ENCODE results near the gene OVAAL. TPM values are rescaled to one million over a fixed set of nuclear protein-coding genes. Genes with fewer than 3 reads are reported as not detected.
"Not testable (repeated sequence)": the region's sequence is repeated elsewhere in the genome, so short reads cannot be mapped to it uniquely, and the experiment has no call there.

Gene OVAAL
- total and polyA plus RNA-seq, 10 of the 15 experiments (the other 5 are each of a cell fraction or from before 2014, with no cell fraction given): 0.04 to 0.33 (median 0.06) TPM; not detected in 7

DNA sequence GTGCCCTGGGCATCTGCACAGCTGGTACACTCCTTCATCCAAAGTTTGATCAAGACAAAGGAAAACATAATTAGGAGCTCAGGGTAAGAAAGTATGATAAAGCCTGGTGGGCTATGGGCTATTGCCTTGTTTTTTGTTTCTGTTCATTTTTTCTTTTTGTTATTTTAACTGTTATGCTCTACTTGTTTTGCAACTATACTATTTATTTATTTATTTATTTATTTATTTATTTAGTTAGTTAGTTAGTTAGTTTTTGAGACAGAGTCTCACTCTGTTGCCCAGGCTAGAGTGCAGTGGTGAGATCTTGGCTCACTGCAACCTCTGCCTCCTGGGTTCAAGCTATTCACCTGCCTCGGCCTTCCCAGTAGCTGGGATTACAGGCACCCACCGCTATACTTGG lies 5.7 kb upstream of the OVAAL start:
- BruUV-seq (replicated peaks): not testable (repeated sequence)
- WGBS (ENCODE audit: insufficient coverage, insufficient replicate concordance, low lambda C conversion rate, missing lambda C conversion rate): 24% methylated on average over 2 of the region's 2 CpGs

DNA sequence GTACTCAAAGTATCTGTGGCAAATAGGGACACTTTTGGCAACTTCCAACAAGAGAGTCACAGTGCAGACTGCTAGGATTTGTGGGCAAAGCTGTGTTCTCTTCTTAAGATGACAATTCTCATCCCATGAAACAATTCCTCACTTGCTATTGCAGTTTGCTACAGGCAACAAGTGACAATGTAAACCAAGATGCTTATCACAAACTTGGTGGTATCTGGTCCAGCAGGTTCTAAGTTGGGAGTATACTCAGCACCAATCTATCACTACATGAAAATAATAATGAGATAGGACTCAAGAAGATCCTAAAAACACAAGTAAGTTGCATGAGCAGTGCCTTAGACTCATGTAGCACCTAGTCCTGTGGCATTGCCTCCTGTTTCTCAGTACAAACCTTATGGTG lies 3.4 kb upstream of the OVAAL start:
- TF ChIP-seq CBX5 (IDR thresholded peaks at IDR 0.05; ENCODE audit: low read depth) (no peak), RAD21 (IDR thresholded peaks at IDR 0.05; ENCODE audit: insufficient read depth, low read depth, low read length) (no peak)
- in situ Hi-C loops (cut with MboI): no loop called here
- RAD21 ChIA-PET (ENCODE audit: unreplicated experiment): no interaction called here
- Histone ChIP-seq H3K36me3 (ENCODE audit: control insufficient read depth in 2 of 2, insufficient read depth in 2 of 2, low read length in 1 of 2) (no peaks in the 10 kb centered on the region), H3K9ac (ENCODE audit: control insufficient read depth, insufficient read depth, low read length) (no peak overlapping the region), H3K4me2 (ENCODE audit: control insufficient read depth, insufficient read depth) (no peak overlapping the region), H3K79me2 (ENCODE audit: control insufficient read depth, insufficient read depth, low read length) (no peaks in the 10 kb centered on the region), H3K27ac (ENCODE audit: control insufficient read depth, insufficient read depth) (no peak overlapping the region), H3K9me3 (replicated peaks; ENCODE audit: control insufficient read depth, insufficient read depth, low read length) (no peaks in the 10 kb centered on the region), H4K20me1 (ENCODE audit: control insufficient read depth, insufficient read depth) (no peaks in the 10 kb centered on the region), H3K4me3 (no peak overlapping the region), H2AFZ (ENCODE audit: control insufficient read depth, low read depth, low read length) (no peak overlapping the region), H3K27me3 (replicated peaks in 1 of 2; ENCODE audit: control insufficient read depth in 2 of 2, insufficient read depth in 2 of 2, low read length in 1 of 2) (no peaks in the 10 kb centered on the region), H3K4me1 (ENCODE audit: control insufficient read depth, insufficient read depth, low read length) (no peaks in the 10 kb centered on the region)
- SMC1A ChIA-PET (ENCODE audit: uncharacterized antibody, unreplicated experiment): interaction anchor here (1.5 kb wide), 1 partner anchor 13 kb away, joined by 4 read pairs; no protein-coding TSS in a partner anchor
- DNase-seq (ENCODE audit: low read depth, low spot score): no peak
- CTCF ChIA-PET: no interaction called here
- no peak for FAIRE-seq
- no TSS peak for BruUV-seq (replicated peaks)
- intact Hi-C loops (cut with micrococcal nuclease; ENCODE audit: unreplicated experiment): no loop called here
- ATAC-seq: no peak
- POLR2A ChIA-PET: interaction anchor here (0.8 kb wide), 1 partner anchor 29 kb away, joined by 3 read pairs; no protein-coding TSS in a partner anchor

More for the DNA sequence above, 5.7 kb upstream of the OVAAL start:
- DNase-seq (ENCODE audit: low read depth, low spot score); ATAC-seq; in situ Hi-C loops (cut with MboI); H3K9me3 ChIP-seq (replicated peaks; ENCODE audit: control insufficient read depth, insufficient read depth, low read length); H3K4me2 ChIP-seq (ENCODE audit: control insufficient read depth, insufficient read depth); H3K27ac ChIP-seq (ENCODE audit: control insufficient read depth, insufficient read depth); intact Hi-C loops (cut with micrococcal nuclease; ENCODE audit: unreplicated experiment); H3K9ac ChIP-seq (ENCODE audit: control insufficient read depth, insufficient read depth, low read length); H3K27me3 ChIP-seq (replicated peaks in 1 of 2; ENCODE audit: control insufficient read depth in 2 of 2, insufficient read depth in 2 of 2, low read length in 1 of 2); H3K4me1 ChIP-seq (ENCODE audit: control insufficient read depth, insufficient read depth, low read length); POLR2A ChIA-PET; H4K20me1 ChIP-seq (ENCODE audit: control insufficient read depth, insufficient read depth); H3K4me3 ChIP-seq; H3K79me2 ChIP-seq (ENCODE audit: control insufficient read depth, insufficient read depth, low read length); H3K36me3 ChIP-seq (ENCODE audit: control insufficient read depth in 2 of 2, insufficient read depth in 2 of 2, low read length in 1 of 2); H2AFZ ChIP-seq (ENCODE audit: control insufficient read depth, low read depth, low read length); FAIRE-seq: not testable (repeated sequence)
- ChIA-PET SMC1A (ENCODE audit: uncharacterized antibody, unreplicated experiment) (interaction anchor here (1.8 to 2.1 kb wide), 2 partner anchors 13 to 309 kb away, joined by 5 to 6 read pairs; no protein-coding TSS in a partner anchor), RAD21 (ENCODE audit: unreplicated experiment) (interaction anchor here (0.6 to 0.7 kb wide), 2 partner anchors 53 to 311 kb away, joined by 3 to 5 read pairs; no protein-coding TSS in a partner anchor), CTCF (interaction anchor here (0.7 kb wide), 1 partner anchor 33 kb away, joined by 3 read pairs; no protein-coding TSS in a partner anchor)
